Fibroblast of villous mesenchyme (primary cell): Measurements from ENCODE around the gene TMEM167B. TPM values are rescaled to one million over a fixed set of nuclear protein-coding genes. Genes with fewer than 3 reads are reported as not detected.

Source experiments
- DNase-seq: peaks from one replicate; pipeline ENCODE4 v3.0.0-alpha.2; 2010; ENCODE audit warnings: low read depth
- H3K4me3 ChIP-seq: 2 replicates; pipeline ENCODE4 v1.5.1; 2011; ENCODE audit warnings: low read depth, mild to moderate bottlenecking, low read length
- CTCF ChIP-seq: IDR thresholded peaks from 2 replicates; pipeline ENCODE4 v1.5.1; 2012; ENCODE audit warnings: low read depth, mild to moderate bottlenecking, low read length; ENCODE audit not compliant: insufficient read depth
- total RNA-seq: library from RNA; depleted of rRNA; stranded (reverse); fragments of >200 nt; gene quantifications from 2 replicates; pipeline ENCODE4 v1.2.3, GENCODE V29; 2012

TMEM167B gene
- total RNA-seq, 1 donor: 28.1 TPM

- no peak for DNase-seq
- no peak overlapping the region for H3K4me3 ChIP-seq
- TF ChIP-seq CTCF: no peak
Measured at GRCh38 chr1:109120356-109120755, 29.8 kb downstream of the TMEM167B start.

- no peak overlapping the region for H3K4me3 ChIP-seq
- TF ChIP-seq CTCF: no peak
- DNase-seq: no peak
Measured at GRCh38 chr1:109131059-109131458, 40.5 kb downstream of the TMEM167B start.

- no peak for DNase-seq
- TF ChIP-seq CTCF: no peak
- no peak overlapping the region for H3K4me3 ChIP-seq
Measured at GRCh38 chr1:109131800-109132199, 41.2 kb downstream of the TMEM167B start.

GRCh38 chr1:109133002-109133706, 42.6 kb downstream of the TMEM167B start:
- TF ChIP-seq CTCF: no peak
- DNase-seq: no peak
- no peak overlapping the region for H3K4me3 ChIP-seq

GRCh38 chr1:109133815-109134214, 43.3 kb downstream of the TMEM167B start:
- DNase-seq: no peak

GRCh38 chr1:109134423-109134822, 43.9 kb downstream of the TMEM167B start:
- no peak overlapping the region for H3K4me3 ChIP-seq
- DNase-seq: no peak
- TF ChIP-seq CTCF: no peak

More at GRCh38 chr1:109133815-109134214, 43.3 kb downstream of the TMEM167B start:
- TF ChIP-seq CTCF: no peak
- H3K4me3 ChIP-seq: no peak overlapping the region

- DNase-seq: no peak
- H3K4me3 ChIP-seq: no peak overlapping the region
- TF ChIP-seq CTCF: no peak
Measured at GRCh38 chr1:109135940-109136339, 45.4 kb downstream of the TMEM167B start.
